ENCODE data around the gene KRTAP10-6.

KRTAP10-6 gene

DNA sequence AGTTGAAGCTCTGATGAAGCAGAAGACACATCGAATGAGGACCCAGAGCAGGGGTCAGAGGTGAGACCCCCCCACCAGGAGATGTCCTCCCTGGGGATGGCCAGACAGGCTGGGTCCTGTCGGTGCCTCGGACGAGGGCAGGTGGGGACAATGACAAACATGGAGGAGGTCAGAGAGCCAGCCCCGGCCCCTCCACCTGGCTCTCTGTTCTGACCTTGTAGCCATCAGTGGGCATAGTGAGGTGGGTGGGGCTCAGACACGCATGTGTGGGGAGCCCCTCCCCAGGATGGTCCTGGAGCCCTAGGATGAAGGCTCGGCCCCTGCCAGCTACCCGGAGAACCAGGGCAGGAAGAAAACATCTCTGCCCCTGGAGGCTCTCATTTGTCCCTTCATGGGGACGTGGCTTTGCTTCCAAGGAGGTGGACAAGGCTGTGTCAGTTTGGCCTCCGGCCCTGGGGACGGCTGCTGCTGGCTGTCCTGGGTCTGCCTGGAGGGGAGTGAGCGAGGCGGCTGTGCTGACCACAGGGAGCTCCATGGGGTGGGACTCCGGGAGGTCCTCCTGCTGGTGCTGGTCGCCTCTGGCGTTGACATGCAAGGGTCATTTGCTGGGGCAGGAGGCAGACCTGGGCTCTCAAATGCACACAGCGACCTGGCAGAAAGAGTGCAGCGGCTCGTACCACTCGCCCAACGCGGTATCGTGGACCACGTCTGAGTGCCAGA lies 2.6 kb downstream of the KRTAP10-6 start:
- Histone ChIP-seq H3K36me3 (replicated peaks) (no peaks in the 10 kb centered on the region), H3K27me3 (replicated peaks) (peaks cover 11% of the 10 kb centered on the region), H3K27ac (no peak overlapping the region), H3K4me3 (ENCODE audit: low read depth, low read length) (no peak overlapping the region)
- in situ Hi-C loops (cut with HindIII; ENCODE audit: low pct_ligation_motif_present, low sequenced_read_pairs): no loop called here
- DNase-seq: no peak
- TF ChIP-seq, protein P1, sequence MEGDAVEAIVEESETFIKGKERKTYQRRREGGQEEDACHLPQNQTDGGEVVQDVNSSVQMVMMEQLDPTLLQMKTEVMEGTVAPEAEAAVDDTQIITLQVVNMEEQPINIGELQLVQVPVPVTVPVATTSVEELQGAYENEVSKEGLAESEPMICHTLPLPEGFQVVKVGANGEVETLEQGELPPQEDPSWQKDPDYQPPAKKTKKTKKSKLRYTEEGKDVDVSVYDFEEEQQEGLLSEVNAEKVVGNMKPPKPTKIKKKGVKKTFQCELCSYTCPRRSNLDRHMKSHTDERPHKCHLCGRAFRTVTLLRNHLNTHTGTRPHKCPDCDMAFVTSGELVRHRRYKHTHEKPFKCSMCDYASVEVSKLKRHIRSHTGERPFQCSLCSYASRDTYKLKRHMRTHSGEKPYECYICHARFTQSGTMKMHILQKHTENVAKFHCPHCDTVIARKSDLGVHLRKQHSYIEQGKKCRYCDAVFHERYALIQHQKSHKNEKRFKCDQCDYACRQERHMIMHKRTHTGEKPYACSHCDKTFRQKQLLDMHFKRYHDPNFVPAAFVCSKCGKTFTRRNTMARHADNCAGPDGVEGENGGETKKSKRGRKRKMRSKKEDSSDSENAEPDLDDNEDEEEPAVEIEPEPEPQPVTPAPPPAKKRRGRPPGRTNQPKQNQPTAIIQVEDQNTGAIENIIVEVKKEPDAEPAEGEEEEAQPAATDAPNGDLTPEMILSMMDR (IDR thresholded peaks at IDR 0.05; ENCODE audit: low read depth, low read length, missing control alignments): no peak

GRCh38 chr21:44589094-44589493 lies 3.2 kb downstream of the KRTAP10-6 start:
- no peak overlapping the region for H3K4me3 ChIP-seq (ENCODE audit: low read depth, low read length)
- no peaks in the 10 kb centered on the region for H3K36me3 ChIP-seq (replicated peaks)
- TF ChIP-seq, protein P1 (IDR thresholded peaks at IDR 0.05; ENCODE audit: low read depth, low read length, missing control alignments): no peak
- in situ Hi-C loops (cut with HindIII; ENCODE audit: low pct_ligation_motif_present, low sequenced_read_pairs): no loop called here
- H3K27me3 ChIP-seq (replicated peaks): peaks cover 11% of the 10 kb centered on the region
- no peak overlapping the region for H3K27ac ChIP-seq
- DNase-seq: no peak

- no peaks in the 10 kb centered on the region for H3K36me3 ChIP-seq (replicated peaks)
These were observed 6.4 kb downstream of the KRTAP10-6 start for GRCh38 chr21:44585892-44586291.

GRCh38 chr21:44583800-44584147 lies 8.5 kb downstream of the KRTAP10-6 start:
- DNase-seq: no peak
- in situ Hi-C loops (cut with HindIII; ENCODE audit: low pct_ligation_motif_present, low sequenced_read_pairs): no loop called here

More at GRCh38 chr21:44585892-44586291, 6.4 kb downstream of the KRTAP10-6 start:
- TF ChIP-seq, protein P1 (IDR thresholded peaks at IDR 0.05; ENCODE audit: low read depth, low read length, missing control alignments): no peak
- no peak overlapping the region for H3K27ac ChIP-seq
- H3K27me3 ChIP-seq (replicated peaks): no peaks in the 10 kb centered on the region
- in situ Hi-C loops (cut with HindIII; ENCODE audit: low pct_ligation_motif_present, low sequenced_read_pairs): no loop called here
- no peak overlapping the region for H3K4me3 ChIP-seq (ENCODE audit: low read depth, low read length)
- no peak for DNase-seq

DNA sequence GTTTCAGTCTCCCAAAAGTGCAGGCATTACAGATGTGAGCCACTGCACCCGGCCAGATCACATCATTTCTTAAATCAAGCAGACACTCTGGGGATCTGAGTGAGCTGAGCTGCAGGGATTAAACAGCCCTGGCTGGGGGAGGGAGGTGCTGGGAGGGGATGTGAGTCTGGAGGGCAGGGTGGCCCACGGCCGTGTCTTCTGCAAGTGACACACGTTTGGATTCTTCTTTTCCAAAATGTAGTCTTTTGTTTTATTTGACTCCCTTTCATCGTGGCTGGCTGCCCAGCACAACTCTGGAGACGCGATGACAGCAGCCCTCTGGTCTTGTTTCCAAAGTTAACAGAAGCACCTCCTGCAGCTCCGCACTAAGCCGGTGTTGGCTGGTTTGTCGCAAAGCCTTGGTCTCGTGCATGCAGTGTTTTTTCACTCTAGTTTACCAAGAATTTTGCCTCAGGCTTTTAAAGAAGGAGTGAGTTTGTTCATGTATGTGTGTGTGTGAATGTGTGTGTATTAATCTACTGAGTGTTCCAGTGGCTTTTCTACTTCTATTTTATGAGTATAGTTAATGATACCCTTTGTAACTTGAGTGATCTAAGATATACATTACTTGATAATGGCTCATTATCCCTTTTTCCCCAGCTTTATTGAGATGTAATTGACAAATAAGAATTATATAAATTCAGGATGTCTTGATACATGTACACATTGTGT lies 9.1 kb downstream of the KRTAP10-6 start:
- no peak overlapping the region for H3K4me3 ChIP-seq (ENCODE audit: low read depth, low read length)

More at GRCh38 chr21:44583800-44584147, 8.5 kb downstream of the KRTAP10-6 start:
- TF ChIP-seq, protein P1 (IDR thresholded peaks at IDR 0.05; ENCODE audit: low read depth, low read length, missing control alignments): no peak
- Histone ChIP-seq H3K4me3 (ENCODE audit: low read depth, low read length) (no peak overlapping the region), H3K27ac (no peak overlapping the region), H3K27me3 (replicated peaks) (no peaks in the 10 kb centered on the region), H3K36me3 (replicated peaks) (no peaks in the 10 kb centered on the region)

More for the DNA sequence above, 9.1 kb downstream of the KRTAP10-6 start:
- in situ Hi-C loops (cut with HindIII; ENCODE audit: low pct_ligation_motif_present, low sequenced_read_pairs): no loop called here
- Histone ChIP-seq H3K27me3 (replicated peaks) (no peaks in the 10 kb centered on the region), H3K27ac (no peak overlapping the region), H3K36me3 (replicated peaks) (no peaks in the 10 kb centered on the region)
- DNase-seq: no peak
- TF ChIP-seq, protein P1 (IDR thresholded peaks at IDR 0.05; ENCODE audit: low read depth, low read length, missing control alignments): no peak

Data from brain microvascular endothelial cell (primary cell).